Liver (tissue), 9 donors: ENCODE data around the gene MAN2B1. TPM values are rescaled to one million over a fixed set of nuclear protein-coding genes. Genes with fewer than 3 reads are reported as not detected.

Experiments used
- DNase-seq: peaks from one replicate; pipeline ENCODE4 v3.0.0-alpha.2; 2017; ENCODE audit warnings: low spot score
- H3K27ac ChIP-seq, 2 donors: one replicate each; pipeline ENCODE4 v1.7.0; 2013; ENCODE audit warnings: inconsistent platforms in 2 of 2, low read length in 2 of 2, control low read depth in 1 of 2, low read depth in 1 of 2, mild to moderate bottlenecking in 1 of 2
- H3K27me3 ChIP-seq, 4 donors: one replicate each; pipeline versions ENCODE4 v1.6.1 to v1.7.0; 2013; ENCODE audit warnings: low read length in 3 of 4, inconsistent platforms in 1 of 4, mild to moderate bottlenecking in 1 of 4, moderate library complexity in 1 of 4; ENCODE audit not compliant: control insufficient read depth in 4 of 4, insufficient read depth in 4 of 4
- H3K36me3 ChIP-seq, 4 donors: one replicate each; pipeline versions ENCODE4 v1.6.1 to v1.7.0; 2013; ENCODE audit warnings: low read length in 3 of 4, mild to moderate bottlenecking in 3 of 4, low read depth in 1 of 4, moderate library complexity in 1 of 4; ENCODE audit not compliant: control insufficient read depth in 4 of 4, insufficient read depth in 3 of 4
- H3K4me1 ChIP-seq, 4 donors: one replicate each; pipeline versions ENCODE4 v1.6.1 to v1.7.0; 2013; ENCODE audit warnings: low read length in 3 of 4, mild to moderate bottlenecking in 3 of 4, moderate library complexity in 1 of 4; ENCODE audit not compliant: control insufficient read depth in 4 of 4, insufficient read depth in 4 of 4
- H3K4me3 ChIP-seq, 3 donors: one replicate each; pipeline versions ENCODE4 v1.6.1 to v1.7.0; 2013; ENCODE audit warnings: low read length in 3 of 3, control low read depth in 1 of 3, low read depth in 1 of 3, mild to moderate bottlenecking in 1 of 3
- H3K9ac ChIP-seq, 2 donors: one replicate each; pipeline ENCODE4 v1.7.0; 2013; ENCODE audit warnings: low read length in 2 of 2, mild to moderate bottlenecking in 2 of 2, moderate library complexity in 2 of 2, control low read depth in 1 of 2, low read depth in 1 of 2
- H3K9me3 ChIP-seq, 4 donors: one replicate each; pipeline versions ENCODE4 v1.6.1 to v1.7.0; 2013; ENCODE audit warnings: low read length in 3 of 4; ENCODE audit not compliant: control insufficient read depth in 4 of 4
- CTCF ChIP-seq: fragments of 150-350 bp; IDR thresholded peaks from 2 replicates; pipeline ENCODE4 v1.5.1; 2017; ENCODE audit warnings: improper control_type of control experiment, low read depth, low read length; ENCODE audit not compliant: missing input control
- FOXA1 ChIP-seq: IDR thresholded peaks from 2 replicates; pipeline ENCODE4 v1.6.1; 2016; ENCODE audit warnings: antibody characterized with exemption
- FOXA2 ChIP-seq: IDR thresholded peaks from 2 replicates; pipeline ENCODE4 v1.6.1; 2016; ENCODE audit warnings: antibody characterized with exemption
- HNF4A ChIP-seq, 2 donors: conservative IDR thresholded peaks; 2 replicates each; pipeline ENCODE4 v1.6.1; 2016; ENCODE audit warnings: antibody characterized with exemption in 2 of 2, mild to moderate bottlenecking in 2 of 2
- HNF4G ChIP-seq: IDR thresholded peaks from 2 replicates; pipeline ENCODE4 v1.6.1; 2016; ENCODE audit warnings: antibody characterized with exemption
- NR2F2 ChIP-seq: IDR thresholded peaks from 2 replicates; pipeline ENCODE4 v1.6.1; 2016; ENCODE audit warnings: antibody characterized with exemption
- REST ChIP-seq: IDR thresholded peaks from 2 replicates; pipeline ENCODE4 v1.6.1; 2016; ENCODE audit warnings: antibody characterized with exemption, mild to moderate bottlenecking
- RXRA ChIP-seq, 2 donors: IDR thresholded peaks; 2 replicates each; pipeline ENCODE4 v1.6.1; 2017 to 2018; ENCODE audit warnings: antibody characterized with exemption in 2 of 2, mild to moderate bottlenecking in 1 of 2
- SP1 ChIP-seq: IDR thresholded peaks from 2 replicates; pipeline ENCODE4 v1.6.1; 2018; ENCODE audit warnings: antibody characterized with exemption, mild to moderate bottlenecking
- TAF1 ChIP-seq: conservative IDR thresholded peaks from 2 replicates; pipeline ENCODE4 v1.6.1; 2016; ENCODE audit warnings: antibody characterized with exemption, mild to moderate bottlenecking
- YY1 ChIP-seq: IDR thresholded peaks from 2 replicates; pipeline ENCODE4 v1.6.1; 2016; ENCODE audit warnings: antibody characterized with exemption, mild to moderate bottlenecking
- WGBS: extraction: QIAGEN DNeasy Blood & Tissue Kit; methylation state at CpG from one replicate; pipeline ENCODE4 v1.1.7; 2013; 5-methylcytosine and 5-hydroxymethylcytosine counted together
- polyA plus RNA-seq, 2 donors: library from polyadenylated mRNA; stranded (reverse) in 1 of 2; unstranded in 1 of 2; fragments of 200-250 nt in 1 of 2; fragments of >200 nt in 1 of 2; fragmentation: Nextera tagmentation in 1 of 2; extraction: Ambion mirVana in 1 of 2; gene quantifications; one replicate each; pipeline versions ENCODE4 v1.2.1 to v1.2.3, GENCODE V29; 2013 to 2015
- total RNA-seq, 2 donors: library from RNA; depleted of rRNA; stranded (reverse); fragments of >200 nt; gene quantifications; one replicate each; pipeline ENCODE4 v1.2.3, GENCODE V29; 2014
- TF ChIP-seq, protein P1 (sequence below): IDR thresholded peaks from 2 replicates; pipeline ENCODE4 v1.6.1; 2016; ENCODE audit warnings: antibody characterized with exemption
- TF ChIP-seq, protein P2 (sequence below): IDR thresholded peaks from 2 replicates; pipeline ENCODE4 v1.6.1; 2016; ENCODE audit warnings: antibody characterized with exemption
- TF ChIP-seq, protein P3 (sequence below): IDR thresholded peaks from 2 replicates; pipeline ENCODE4 v1.6.1; 2016; ENCODE audit warnings: antibody characterized with exemption
- donor health status: healthy.
- donor health status: healthy.
- donor health status: healthy.
- donor health status: healthy.
- donor health status: healthy.

The MAN2B1 gene
- total and polyA plus RNA-seq, 4 donors: 23.5 to 42.9 (median 35.1) TPM

DNA sequence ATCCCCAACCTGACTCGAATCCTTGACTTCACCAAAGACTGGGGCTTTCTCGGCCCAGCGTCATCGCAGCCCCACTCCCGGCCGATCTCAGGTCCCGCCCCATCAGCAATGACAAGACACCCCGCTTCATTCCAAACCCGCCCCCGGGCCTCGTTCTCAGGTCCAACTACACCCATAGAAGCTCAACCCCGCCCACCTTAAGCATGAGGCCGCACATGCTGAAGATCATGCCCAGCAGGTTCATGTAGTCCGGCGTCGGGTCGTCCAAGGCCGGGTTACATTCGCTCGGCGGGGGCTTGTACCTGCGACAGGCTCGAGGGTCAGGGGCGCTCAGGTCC lies 2.4 kb upstream of the MAN2B1 start:
- H3K36me3 ChIP-seq: peaks cover 0 to 11% (median 1%) of the 10 kb centered on the region in 4 donors
- H3K27me3 ChIP-seq: no peaks in the 10 kb centered on the region
- H3K9me3 ChIP-seq: no peaks in the 10 kb centered on the region
- WGBS: under 1% methylated on average over 24 of the region's 24 CpGs
- peaks cover 19 to 46% (median 41%) of the 10 kb centered on the region in 4 donors for H3K4me1 ChIP-seq
- peak overlapping the region; percentile 95 to 96 for H3K27ac ChIP-seq
- peak overlapping the region; percentile 74 to 99 (median 89) for H3K4me3 ChIP-seq
- TF ChIP-seq, protein P1, sequence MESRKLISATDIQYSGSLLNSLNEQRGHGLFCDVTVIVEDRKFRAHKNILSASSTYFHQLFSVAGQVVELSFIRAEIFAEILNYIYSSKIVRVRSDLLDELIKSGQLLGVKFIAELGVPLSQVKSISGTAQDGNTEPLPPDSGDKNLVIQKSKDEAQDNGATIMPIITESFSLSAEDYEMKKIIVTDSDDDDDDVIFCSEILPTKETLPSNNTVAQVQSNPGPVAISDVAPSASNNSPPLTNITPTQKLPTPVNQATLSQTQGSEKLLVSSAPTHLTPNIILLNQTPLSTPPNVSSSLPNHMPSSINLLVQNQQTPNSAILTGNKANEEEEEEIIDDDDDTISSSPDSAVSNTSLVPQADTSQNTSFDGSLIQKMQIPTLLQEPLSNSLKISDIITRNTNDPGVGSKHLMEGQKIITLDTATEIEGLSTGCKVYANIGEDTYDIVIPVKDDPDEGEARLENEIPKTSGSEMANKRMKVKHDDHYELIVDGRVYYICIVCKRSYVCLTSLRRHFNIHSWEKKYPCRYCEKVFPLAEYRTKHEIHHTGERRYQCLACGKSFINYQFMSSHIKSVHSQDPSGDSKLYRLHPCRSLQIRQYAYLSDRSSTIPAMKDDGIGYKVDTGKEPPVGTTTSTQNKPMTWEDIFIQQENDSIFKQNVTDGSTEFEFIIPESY: no peak
- TF ChIP-seq NR2F2: no peak
- TF ChIP-seq TAF1: no peak
- TF ChIP-seq, protein P2, sequence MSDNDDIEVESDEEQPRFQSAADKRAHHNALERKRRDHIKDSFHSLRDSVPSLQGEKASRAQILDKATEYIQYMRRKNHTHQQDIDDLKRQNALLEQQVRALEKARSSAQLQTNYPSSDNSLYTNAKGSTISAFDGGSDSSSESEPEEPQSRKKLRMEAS: no peak
- TF ChIP-seq HNF4G: no peak
- peak overlapping the region; percentile 88 to 97 for H3K9ac ChIP-seq
- peak; percentile 71 for DNase-seq

- no peak for DNase-seq
- H3K9ac ChIP-seq: peak overlapping the region in 1 of 2 donors; percentile 88
- H3K4me3 ChIP-seq: peak overlapping the region; percentile 74 to 99 (median 89)
- peaks cover 0 to 17% (median under 1%) of the 10 kb centered on the region in 4 donors for H3K36me3 ChIP-seq
- no peaks in the 10 kb centered on the region for H3K9me3 ChIP-seq
- H3K27ac ChIP-seq: peak overlapping the region; percentile 95 to 96
- peaks cover 19 to 46% (median 41%) of the 10 kb centered on the region in 4 donors for H3K4me1 ChIP-seq
- TF ChIP-seq, protein P3, sequence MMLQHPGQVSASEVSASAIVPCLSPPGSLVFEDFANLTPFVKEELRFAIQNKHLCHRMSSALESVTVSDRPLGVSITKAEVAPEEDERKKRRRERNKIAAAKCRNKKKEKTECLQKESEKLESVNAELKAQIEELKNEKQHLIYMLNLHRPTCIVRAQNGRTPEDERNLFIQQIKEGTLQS: no peak
- TF ChIP-seq RXRA (IDR thresholded peaks at IDR 0.05): no peak
- no peaks in the 10 kb centered on the region for H3K27me3 ChIP-seq
- WGBS: 76% methylated on average over 8 of the region's 8 CpGs
These were observed 1.8 kb upstream of the MAN2B1 start for GRCh38 chr19:12668346-12668745.

DNA sequence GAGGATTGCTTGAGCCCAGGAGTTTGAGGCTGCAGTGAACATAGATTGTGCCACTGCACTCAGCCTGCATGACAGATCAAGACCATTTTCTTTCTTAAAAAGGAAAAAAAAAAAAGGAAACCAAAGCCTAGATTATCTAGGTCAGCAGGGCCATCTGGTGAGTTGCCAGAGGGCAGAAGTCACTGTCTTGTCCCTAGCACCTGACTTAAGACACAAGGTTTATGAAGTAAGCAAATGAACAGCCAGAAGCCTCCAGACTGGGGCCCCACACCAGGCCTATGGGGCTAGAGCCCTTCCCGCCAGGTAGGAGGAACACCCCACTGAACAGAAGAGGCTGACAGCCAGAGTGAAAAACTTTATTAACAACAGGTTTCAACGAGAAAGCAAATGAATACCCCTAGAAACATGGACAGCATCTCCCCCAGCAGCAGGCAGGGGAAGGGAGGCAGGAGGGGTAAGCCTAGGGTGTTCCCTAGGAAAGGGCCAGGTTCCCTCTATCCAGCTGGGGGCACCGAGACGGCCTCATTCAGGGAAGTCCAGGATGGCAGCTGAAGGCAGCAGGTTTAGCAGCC lies 1.3 kb upstream of the MAN2B1 start:
- Histone ChIP-seq H3K27ac (no peak overlapping the region), H3K27me3 (no peaks in the 10 kb centered on the region), H3K4me3 (peak overlapping the region in 1 of 3 donors; percentile 74), H3K9me3 (no peaks in the 10 kb centered on the region), H3K9ac (no peak overlapping the region), H3K4me1 (peaks cover 19 to 46% (median 41%) of the 10 kb centered on the region in 4 donors), H3K36me3 (peaks cover 0 to 16% (median 2%) of the 10 kb centered on the region in 4 donors)
- TF ChIP-seq TAF1 (no peak), RXRA (IDR thresholded peaks at IDR 0.05) (no peak), FOXA2 (no peak), FOXA1 (no peak)
- 90% methylated on average over 4 of the region's 4 CpGs for whole genome bisulfite sequencing
- no peak for DNase-seq

- peaks cover 0 to 19% (median 11%) of the 10 kb centered on the region in 4 donors for H3K36me3 ChIP-seq
- peak overlapping the region; percentile 63 to 77 (median 65) for H3K4me3 ChIP-seq
- H3K9me3 ChIP-seq: no peaks in the 10 kb centered on the region
- no peaks in the 10 kb centered on the region for H3K27me3 ChIP-seq
- peak overlapping the region; percentile 20 to 51 for H3K9ac ChIP-seq
- WGBS: 56% methylated on average over 12 of the region's 12 CpGs
- H3K4me1 ChIP-seq: peaks cover 18 to 46% (median 39%) of the 10 kb centered on the region in 4 donors
- no peak for DNase-seq
- H3K27ac ChIP-seq: peak overlapping the region in 1 of 2 donors; percentile 29
- TF ChIP-seq RXRA (IDR thresholded peaks at IDR 0.05) (no peak), SP1 (no peak), TAF1 (no peak), HNF4A (conservative IDR thresholded peaks at IDR 0.05) (no peak), CTCF (no peak), YY1 (no peak), REST (no peak), HNF4G (no peak)
- TF ChIP-seq, protein P2: no peak
These were observed 774 bp downstream of the MAN2B1 start for GRCh38 chr19:12665671-12666264.
